GM18861 (cell line): ENCODE results near the gene TANGO2.
"Not testable (repeated sequence)": the region's sequence is repeated elsewhere in the genome, so short reads cannot be mapped to it uniquely, and the experiment has no call there.

ENCODE experiments used
- ATAC-seq: cut with Tn5 transposase; IDR thresholded peaks from one replicate; pipeline ENCODE4 v1.9.1; 2021; ENCODE audit not compliant: unreplicated experiment

TANGO2 gene

DNA sequence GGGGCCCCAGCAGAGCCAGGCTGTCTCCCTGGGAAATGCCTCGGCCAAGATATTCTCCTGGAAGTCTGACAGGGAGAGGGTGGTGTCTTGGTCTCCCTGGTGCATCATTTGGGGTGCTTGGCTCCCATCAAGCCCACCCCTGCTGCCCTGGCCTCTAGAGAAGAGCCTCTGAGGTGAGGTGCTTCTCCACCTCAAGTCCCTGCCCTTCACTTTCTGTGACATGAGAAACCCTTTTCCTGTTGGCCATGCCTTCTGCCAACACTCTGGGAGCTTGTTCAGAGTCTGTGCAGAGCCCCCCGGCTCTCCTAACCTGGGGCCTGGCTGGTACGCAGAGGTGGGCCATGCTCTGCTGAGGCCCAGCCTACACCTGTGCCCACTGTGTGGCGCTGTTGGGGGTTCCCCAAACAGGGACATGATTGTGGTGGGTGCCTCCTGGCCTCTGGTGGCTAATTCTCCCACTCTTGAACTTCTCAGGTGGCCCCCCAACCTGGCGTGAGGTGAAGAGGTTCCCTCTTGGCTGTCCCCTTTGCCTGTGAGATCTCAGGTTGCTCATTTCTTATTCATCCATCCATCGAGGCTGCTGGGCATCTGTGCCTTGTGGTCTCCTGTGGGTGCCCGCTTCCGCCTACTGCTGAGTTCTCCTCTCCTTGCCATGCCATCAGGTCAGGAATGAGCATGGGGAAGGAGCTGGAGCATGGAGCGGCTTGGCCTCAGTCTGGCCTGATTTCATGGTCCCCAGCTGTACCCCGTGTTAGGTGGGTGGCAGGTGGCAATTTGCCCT is 40.0 kb downstream of the TANGO2 start:
- no peak for ATAC-seq

DNA sequence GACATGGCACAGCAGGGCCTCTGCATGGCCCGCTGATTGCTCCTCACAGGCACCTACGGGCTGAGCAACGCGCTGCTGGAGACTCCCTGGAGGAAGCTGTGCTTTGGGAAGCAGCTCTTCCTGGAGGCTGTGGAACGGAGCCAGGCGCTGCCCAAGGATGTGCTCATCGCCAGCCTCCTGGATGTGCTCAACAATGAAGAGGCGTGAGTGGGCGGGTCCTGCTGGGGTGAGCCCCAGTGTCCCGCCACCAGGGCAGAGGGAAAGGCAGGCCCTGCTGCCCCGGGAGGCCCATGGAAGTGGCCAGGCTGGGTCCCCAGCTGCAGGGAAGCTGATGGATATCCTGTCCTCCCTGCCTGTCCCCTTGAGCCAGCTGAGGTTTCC is 40.6 kb downstream of the TANGO2 start:
- no peak for ATAC-seq

DNA sequence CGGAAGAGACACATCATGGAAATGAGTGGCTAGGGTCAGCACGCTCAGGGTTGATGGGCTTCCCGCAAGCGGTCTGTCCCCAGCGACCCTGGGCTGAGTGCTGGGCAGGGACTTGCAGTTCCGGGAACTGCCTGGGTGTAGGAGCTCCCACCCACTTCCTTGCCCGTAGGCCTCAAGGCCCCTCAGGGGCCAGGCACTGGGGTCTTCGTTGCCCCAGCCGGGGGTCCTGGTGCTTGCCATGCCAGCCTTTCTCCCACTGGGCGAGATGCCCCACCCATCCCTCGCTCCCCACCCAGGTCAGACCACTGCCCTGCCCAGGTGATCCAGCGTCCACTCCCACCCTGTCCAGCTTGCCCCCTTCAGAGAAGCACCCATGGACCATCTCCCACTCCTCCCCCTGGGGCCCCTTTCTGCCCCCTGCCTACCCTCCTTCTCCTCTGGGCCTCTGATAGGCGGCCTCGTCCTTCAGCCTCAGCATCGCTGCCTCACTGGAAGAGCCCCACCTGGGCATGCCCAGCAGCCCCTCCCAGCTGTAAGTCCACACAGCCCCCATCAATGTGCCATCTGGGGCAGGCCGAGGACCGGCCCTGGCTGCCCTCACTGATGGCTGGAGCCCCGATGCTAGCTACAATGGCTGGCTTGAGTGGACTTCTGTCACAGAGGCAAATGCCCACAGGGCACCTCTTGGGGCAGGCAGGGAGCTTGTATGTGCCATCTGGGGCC is 41.3 kb downstream of the TANGO2 start:
- ATAC-seq: no peak

- ATAC-seq: no peak
Measured at GRCh38 chr22:20062766-20063083, 41.8 kb downstream of the TANGO2 start.

DNA sequence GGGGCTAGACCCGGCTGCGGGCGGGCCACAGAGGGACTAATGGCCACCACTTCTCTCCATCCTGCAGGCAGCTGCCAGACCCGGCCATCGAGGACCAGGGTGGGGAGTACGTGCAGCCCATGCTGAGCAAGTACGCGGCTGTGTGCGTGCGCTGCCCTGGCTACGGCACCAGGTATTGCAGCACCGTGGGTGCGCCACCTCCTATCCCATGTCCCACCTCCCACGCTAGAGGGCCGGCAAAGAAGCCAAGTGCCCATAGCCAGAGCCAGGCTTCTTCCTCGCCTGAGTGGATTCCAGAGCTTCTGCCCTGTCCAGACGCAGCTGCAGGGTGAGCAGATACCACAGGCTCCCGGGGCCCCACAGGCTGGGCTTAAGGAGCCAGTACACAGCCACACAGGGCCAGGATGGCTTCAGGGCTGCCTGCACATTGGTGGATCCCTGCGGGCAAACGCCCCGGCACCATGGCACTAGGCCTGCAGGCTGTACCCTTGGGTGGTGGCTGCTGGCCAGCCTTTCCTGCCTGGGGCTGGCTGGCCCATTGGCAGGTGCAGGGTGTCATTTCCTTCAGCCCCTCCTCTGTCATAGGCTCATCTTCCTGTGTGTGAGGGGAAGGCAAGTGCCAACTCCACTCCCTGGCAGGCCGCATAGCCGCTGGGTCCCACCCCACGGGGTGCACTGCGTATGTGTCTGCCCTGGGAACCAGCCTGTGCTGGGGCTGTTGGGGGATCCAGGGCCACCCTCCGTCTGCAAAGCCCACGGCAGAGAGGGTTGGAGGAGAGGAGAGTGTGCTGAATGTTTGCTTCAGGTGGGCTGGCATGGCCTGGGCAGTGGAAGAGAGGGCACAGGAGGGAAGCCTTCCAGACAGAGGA is 42.6 kb downstream of the TANGO2 start:
- no peak for ATAC-seq

- no peak for ATAC-seq
Measured at GRCh38 chr22:20064140-20064480, 43.2 kb downstream of the TANGO2 start.

DNA sequence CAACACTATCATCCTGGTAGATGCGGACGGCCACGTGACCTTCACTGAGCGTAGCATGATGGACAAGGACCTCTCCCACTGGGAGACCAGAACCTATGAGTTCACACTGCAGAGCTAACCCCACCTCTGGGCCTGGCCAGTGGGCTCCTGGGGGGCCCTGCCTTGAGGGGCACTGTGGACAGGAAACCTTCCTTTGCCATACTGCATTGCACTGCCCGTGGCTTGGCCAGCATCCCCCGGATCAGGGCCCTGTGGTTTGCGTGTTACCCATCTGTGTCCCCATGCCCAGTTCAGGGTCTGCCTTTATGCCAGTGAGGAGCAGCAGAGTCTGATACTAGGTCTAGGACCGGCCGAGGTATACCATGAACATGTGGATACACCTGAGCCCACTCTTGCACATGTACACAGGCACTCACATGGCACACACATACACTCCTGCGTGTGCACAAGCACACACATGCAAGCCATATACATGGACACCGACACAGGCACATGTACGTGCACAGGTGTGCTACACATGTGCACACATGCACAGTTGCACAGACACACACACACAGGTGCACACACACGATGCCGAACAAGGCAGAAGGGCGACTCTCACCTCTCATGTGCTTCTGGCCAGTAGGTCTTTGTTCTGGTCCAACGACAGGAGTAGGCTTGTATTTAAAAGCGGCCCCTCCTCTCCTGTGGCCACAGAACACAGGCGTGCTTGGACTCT is 43.8 kb downstream of the TANGO2 start:
- ATAC-seq: no peak

- ATAC-seq: no peak
Measured at GRCh38 chr22:20065896-20066616, 45.1 kb downstream of the TANGO2 start.

DNA sequence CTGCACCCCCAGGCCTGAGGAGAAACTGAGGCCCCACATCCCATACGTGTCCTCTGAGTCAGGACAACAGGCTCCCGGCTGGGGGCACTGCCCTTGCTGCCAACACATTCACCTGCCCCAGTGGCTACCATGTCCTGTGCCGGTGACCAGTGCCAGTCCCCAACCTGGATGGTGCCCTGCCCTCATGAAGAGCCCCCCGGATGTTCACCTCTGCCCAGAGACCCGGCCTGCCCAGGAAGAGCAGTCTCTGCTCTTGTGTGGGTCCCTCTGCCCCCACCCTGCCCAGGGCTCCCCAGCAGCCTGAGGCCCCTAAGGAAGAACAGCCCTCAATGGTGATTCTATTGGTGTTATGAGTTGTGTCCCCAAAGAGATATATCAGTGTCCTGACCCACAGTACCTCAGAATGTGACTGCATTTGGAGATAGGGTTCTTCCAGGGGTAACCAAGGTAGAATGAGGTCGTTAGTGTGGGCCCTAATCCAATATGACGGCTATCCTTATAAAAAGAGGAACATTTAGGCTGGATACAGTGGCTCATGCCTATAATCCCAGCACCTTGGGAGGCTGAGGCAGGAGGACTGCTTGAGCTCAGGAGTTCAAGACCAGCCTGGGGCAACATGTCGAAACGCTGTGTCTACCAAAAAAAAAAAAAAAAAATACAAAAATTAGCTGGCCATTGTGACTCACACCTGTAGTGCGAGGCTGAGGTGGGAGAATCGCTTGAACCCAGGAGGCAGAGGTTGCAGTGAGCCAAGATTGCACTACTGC is 45.9 kb downstream of the TANGO2 start:
- no peak for ATAC-seq

DNA sequence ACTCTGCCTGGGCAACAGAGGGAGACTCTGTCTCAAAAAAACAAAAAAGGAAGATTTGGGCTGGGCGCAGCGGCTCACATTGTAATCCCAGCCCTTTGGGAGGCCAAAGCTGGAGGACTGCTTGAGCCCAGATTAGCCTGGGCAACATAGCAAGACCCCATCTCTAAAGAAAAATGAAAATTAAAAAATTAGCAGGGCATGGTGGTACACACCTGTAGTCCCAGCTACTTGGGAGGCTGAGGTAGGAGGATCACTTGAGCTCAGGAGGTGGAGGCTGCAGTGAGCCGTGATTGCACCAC is 46.4 kb downstream of the TANGO2 start:
- not testable (repeated sequence) for ATAC-seq

DNA sequence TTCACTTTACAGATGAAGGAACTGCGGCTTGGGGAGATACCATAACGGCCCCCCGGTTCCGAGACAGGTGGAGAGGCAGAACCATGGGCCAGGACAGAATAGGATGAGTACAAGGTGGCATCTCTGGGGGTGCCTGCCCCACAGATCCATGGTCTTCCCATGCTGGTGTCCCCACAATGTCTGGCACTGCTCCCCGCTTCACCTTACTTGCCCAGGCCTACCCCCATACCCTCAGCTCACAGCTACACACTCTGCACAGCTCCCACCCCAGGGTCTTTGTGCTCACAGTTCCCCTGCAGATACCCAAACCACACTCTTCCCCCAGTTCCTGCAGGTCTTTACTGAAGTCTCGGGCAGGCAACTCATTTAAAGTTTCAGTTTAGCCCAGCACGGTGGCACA is 47.7 kb downstream of the TANGO2 start:
- no peak for ATAC-seq

DNA sequence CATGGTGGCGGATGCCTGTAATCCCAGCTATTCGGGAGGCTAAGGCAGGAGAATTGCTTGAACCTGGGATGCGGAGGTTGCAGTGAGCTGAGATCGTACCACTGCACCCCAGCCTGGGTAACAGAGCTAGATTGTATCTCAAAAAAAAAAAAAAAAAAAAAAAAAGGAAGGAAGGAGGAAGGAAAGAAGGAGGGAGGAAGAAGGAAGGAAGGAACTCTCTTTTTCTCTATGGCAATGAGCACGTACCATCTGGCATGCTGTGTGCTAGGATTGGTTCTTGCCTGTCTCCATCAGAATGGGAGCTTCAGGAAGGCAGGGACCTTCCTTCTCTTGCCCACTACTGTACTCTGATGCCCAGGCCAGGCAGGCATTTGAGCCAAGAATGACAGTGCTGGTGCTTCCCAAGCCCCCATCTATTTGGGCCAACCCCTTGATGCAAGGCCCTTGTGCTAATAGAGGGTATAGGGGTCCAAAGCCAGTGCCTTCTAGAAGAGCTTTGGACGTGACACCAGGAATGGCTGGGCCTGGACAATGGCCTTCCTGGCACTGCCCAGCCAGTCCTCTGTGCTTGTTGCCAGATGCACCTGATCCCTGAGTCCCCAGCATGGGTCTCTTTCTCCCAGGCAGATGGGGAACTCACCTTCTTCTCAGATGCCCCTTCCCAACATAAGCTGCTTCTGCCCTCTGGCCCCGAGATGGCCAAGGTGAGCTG is 48.6 kb downstream of the TANGO2 start:
- ATAC-seq: no peak

DNA sequence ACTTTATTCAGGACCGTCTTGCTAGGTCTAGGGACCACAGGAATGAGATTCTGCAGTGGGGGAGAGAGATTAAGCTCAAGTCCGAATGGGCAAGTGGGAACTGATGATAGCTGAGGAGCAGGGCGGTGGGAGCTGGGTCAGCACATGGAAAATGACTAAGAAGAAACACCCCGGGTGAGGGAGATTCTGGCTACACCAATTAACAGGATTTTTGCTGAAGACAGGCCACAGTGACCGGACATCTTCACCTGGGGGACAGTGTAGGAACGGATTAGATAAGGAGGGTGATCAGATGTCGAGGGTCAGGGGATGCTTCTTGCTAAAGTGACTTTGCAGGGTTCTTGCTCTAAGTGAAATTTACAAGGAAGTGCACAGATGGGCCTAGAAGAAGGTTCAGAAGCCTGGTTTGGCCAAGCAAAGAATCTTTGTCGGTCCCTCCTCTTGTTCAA is 50.6 kb downstream of the TANGO2 start:
- ATAC-seq: no peak

- ATAC-seq: no peak
Measured at GRCh38 chr22:20076627-20077172, 55.8 kb downstream of the TANGO2 start.

DNA sequence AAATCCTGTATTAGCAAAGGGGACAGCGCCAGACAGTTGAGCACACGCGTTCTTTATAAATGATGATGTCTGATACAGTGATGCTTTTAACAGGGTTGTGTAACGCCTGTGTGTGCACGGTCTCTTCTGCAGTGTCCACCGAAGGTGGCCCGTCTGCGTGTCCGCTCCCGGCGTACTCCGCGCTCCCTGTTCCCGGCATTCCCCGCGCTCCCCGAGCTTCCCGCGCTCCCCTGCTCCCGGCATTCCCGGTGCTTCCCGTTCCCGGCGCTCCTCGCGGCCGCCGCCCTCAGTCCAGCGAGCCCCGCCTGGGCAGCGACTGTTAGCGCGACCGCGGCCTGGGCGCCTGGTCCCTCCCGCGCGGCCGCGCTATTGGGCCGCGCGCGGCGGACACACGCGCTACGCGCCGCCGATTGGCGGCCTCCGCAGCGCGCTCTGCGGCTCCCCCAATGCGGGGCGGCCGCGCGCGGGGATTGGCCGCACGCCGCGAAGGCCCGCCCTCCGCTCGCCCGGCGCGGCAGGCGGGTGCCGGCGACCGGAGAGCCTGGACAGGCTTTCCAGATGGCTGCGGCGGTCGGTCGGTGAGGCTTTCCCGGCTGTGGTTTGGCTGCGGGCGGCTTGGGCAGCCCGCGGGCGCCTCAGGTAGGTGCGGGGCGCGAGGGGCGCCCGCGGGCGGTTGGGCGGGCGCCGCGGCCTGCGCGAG is 59.0 kb downstream of the TANGO2 start, which contains the start of gene DGCR8:
TSS of gene DGCR8 (plus strand) at position 497 of the 700 bp plus-strand sequence. CDS start 5,723 bp downstream, outside the sequence.
- peak; percentile 77 for ATAC-seq

DNA sequence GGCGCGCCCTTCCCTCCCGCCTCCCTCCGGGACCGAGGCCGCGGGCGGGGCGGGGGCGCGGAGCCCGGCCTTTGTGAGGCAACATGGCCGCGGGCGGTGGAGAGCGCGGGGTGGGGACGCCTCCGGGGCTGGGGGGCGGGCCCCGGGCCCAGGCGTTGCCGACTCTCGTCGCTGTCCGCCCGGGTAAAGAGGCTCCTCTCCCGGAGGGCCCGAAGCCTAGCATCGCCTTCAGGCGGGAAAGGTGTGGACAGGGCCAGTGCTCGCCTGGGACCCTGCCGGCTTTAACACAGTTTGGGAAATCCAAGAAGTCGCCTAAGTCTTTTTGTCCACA is 59.5 kb downstream of the TANGO2 start:
- ATAC-seq: peak; percentile 44

DNA sequence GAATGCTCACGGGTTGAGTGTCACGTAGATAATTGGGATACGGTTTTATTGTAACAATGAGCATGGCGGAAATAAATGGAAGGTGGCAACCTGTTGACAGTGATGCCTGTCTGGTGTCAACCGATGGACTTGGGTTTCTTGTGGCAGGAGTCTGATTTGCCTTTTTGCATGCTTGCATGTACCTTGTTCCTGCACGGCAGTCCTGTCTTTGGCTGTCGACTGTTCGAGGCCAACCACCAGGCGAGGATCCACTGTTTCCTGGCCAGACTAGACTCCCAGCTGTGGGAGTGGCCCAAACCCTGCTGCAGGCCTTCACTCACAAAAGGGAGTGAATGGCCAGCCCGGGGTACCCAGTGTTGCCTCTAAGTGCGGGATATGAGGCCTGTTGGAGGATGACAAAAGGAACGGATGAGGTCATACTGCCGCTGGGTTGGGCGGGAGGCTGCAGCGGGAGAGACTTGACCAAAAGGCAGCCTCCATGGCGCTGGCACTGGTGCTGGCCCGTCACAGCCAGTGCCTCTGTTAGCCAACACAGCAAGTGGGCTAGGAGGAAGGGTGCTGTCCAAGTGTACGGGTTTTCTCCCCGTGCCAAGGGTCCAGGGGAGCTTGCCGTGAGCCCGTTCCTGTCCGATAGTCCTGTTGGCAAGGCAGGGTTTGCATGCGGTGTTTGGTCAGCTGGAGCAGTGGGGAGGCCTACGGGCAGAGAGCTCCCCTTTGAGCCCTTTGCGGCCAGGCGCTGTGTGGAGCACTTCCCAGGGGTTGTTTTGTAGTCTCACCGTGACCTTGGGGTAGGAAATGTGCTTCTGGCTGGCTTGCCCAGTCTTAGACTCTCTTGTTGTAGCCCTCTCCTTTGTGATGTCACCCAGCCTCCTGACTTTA is 60.1 kb downstream of the TANGO2 start:
- ATAC-seq: no peak
